BE2C (cell line): ENCODE measurements around the gene SOAT2.

Experiments used
- DNase-seq: peaks from one replicate; pipeline ENCODE4 v3.0.0-alpha.2; 2020
- H3K27me3 ChIP-seq: fragments of 250-450 bp; sonication (Bioruptor Pico); 2 replicates; pipeline ENCODE4 v1.5.1; 2020; ENCODE audit warnings: mild to moderate bottlenecking
- H3K36me3 ChIP-seq: fragments of 250-450 bp; sonication (Bioruptor Pico); 2 replicates; pipeline ENCODE4 v1.5.1; 2020; ENCODE audit warnings: mild to moderate bottlenecking
- H3K4me1 ChIP-seq: fragments of 250-450 bp; sonication (Bioruptor Pico); 2 replicates; pipeline ENCODE4 v1.5.1; 2020
- H3K4me3 ChIP-seq: 2 replicates; pipeline ENCODE4 v1.5.1; 2011; ENCODE audit warnings: low read depth, low read length
- H3K9me3 ChIP-seq: fragments of 250-450 bp; sonication (Bioruptor Pico); 2 replicates; pipeline ENCODE4 v1.5.1; 2020
- TF ChIP-seq, protein P1 (sequence below): IDR thresholded peaks from 2 replicates; pipeline ENCODE4 v1.5.1; 2012; ENCODE audit warnings: mild to moderate bottlenecking, low read depth, low read length

Gene SOAT2

GRCh38 chr12:53082637-53083175, 20.6 kb upstream of the SOAT2 start:
- H3K9me3 ChIP-seq: no peaks in the 10 kb centered on the region
- peaks cover 4% of the 10 kb centered on the region; the same call in 1 of the 2 replicates for H3K27me3 ChIP-seq
- TF ChIP-seq, protein P1, sequence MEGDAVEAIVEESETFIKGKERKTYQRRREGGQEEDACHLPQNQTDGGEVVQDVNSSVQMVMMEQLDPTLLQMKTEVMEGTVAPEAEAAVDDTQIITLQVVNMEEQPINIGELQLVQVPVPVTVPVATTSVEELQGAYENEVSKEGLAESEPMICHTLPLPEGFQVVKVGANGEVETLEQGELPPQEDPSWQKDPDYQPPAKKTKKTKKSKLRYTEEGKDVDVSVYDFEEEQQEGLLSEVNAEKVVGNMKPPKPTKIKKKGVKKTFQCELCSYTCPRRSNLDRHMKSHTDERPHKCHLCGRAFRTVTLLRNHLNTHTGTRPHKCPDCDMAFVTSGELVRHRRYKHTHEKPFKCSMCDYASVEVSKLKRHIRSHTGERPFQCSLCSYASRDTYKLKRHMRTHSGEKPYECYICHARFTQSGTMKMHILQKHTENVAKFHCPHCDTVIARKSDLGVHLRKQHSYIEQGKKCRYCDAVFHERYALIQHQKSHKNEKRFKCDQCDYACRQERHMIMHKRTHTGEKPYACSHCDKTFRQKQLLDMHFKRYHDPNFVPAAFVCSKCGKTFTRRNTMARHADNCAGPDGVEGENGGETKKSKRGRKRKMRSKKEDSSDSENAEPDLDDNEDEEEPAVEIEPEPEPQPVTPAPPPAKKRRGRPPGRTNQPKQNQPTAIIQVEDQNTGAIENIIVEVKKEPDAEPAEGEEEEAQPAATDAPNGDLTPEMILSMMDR: no peak
- no peaks in the 10 kb centered on the region for H3K36me3 ChIP-seq
- H3K4me1 ChIP-seq: no peaks in the 10 kb centered on the region; the same call in 1 of the 2 replicates
- DNase-seq: no peak
- H3K4me3 ChIP-seq: no peak overlapping the region

- H3K27me3 ChIP-seq: peaks cover 4% of the 10 kb centered on the region; the same call in 1 of the 2 replicates
- H3K9me3 ChIP-seq: no peaks in the 10 kb centered on the region
- H3K36me3 ChIP-seq: no peaks in the 10 kb centered on the region
- H3K4me3 ChIP-seq: no peak overlapping the region
- TF ChIP-seq, protein P1: no peak
- H3K4me1 ChIP-seq: no peaks in the 10 kb centered on the region
- no peak for DNase-seq
These were observed 16.9 kb upstream of the SOAT2 start for GRCh38 chr12:53086361-53086760.

DNA sequence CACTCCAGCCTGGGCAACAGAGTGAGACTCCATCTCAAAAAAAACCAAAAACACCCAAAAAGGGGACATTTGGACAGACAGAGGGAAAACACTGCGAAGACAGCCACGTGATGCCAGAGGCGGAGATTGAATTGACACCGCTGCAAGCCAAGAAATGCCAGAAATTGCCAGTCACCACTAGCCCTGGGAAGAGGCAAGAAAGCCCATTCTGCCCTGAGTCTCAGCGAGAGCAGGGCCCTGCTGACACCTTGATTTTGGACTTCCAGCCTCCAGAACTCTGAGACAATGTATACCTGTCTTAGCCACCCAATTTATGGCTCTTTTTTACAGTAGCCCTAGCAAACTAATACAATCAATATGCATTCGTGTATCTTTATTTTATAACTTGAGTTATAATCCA, 13.2 kb upstream of the SOAT2 start:
- H3K4me1 ChIP-seq: no peaks in the 10 kb centered on the region
- no peak for DNase-seq
- no peak overlapping the region for H3K4me3 ChIP-seq
- H3K36me3 ChIP-seq: no peaks in the 10 kb centered on the region
- no peaks in the 10 kb centered on the region for H3K9me3 ChIP-seq
- TF ChIP-seq, protein P1: no peak
- H3K27me3 ChIP-seq: peaks cover 4% of the 10 kb centered on the region; the same call in 1 of the 2 replicates

DNA sequence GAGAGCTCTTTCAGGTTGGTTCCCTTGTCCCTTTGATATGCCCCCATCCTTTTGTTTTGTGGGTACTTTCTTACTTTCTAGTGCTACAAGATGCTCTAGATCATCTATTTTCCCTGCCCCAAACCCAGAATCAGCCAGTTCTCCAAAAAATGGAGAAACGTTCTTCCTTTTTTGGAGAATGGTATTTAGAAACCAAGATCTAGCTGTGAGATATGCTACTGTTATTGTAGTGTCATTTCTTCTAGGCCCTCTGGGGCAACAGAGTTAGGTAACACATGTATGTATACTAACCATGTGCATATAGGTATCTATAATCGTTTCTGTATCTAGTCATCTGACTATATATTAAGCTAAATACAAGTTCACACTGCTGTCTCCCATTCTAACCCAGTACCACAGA, 12.7 kb upstream of the SOAT2 start:
- Histone ChIP-seq H3K9me3 (no peaks in the 10 kb centered on the region), H3K4me3 (no peak overlapping the region), H3K4me1 (no peaks in the 10 kb centered on the region), H3K36me3 (no peaks in the 10 kb centered on the region), H3K27me3 (peaks cover 4% of the 10 kb centered on the region; the same call in 1 of the 2 replicates)
- TF ChIP-seq, protein P1: no peak
- DNase-seq: no peak

- DNase-seq: no peak
- TF ChIP-seq, protein P1: no peak
- Histone ChIP-seq H3K27me3 (no peaks in the 10 kb centered on the region), H3K4me3 (no peak overlapping the region), H3K36me3 (no peaks in the 10 kb centered on the region), H3K4me1 (no peaks in the 10 kb centered on the region), H3K9me3 (no peaks in the 10 kb centered on the region)
These were observed 11.5 kb upstream of the SOAT2 start for GRCh38 chr12:53091756-53092155.

GRCh38 chr12:53093777-53094393, 9.4 kb upstream of the SOAT2 start:
- no peak for DNase-seq
- Histone ChIP-seq H3K9me3 (no peaks in the 10 kb centered on the region), H3K36me3 (no peaks in the 10 kb centered on the region), H3K4me3 (no peak overlapping the region), H3K27me3 (no peaks in the 10 kb centered on the region), H3K4me1 (peaks cover 2% of the 10 kb centered on the region)
- TF ChIP-seq, protein P1: no peak
